Measurements from ENCODE around the gene HSD17B12. TPM values are rescaled to one million over a fixed set of nuclear protein-coding genes. Genes with fewer than 3 reads are reported as not detected.

The HSD17B12 gene
- total RNA-seq, 1 donor from 2014 or later, result 84.9 TPM

GRCh38 chr11:43708776-43709175, 28.2 kb downstream of the HSD17B12 start:
- no peak overlapping the region for H3K27ac Mint-ChIP-seq
- no peak overlapping the region for H3K4me3 Mint-ChIP-seq (ENCODE audit: low read depth)
- peak; percentile 19 for TF ChIP-seq CTCF (IDR thresholded peaks at IDR 0.05; ENCODE audit: unreplicated experiment)
- H3K9me3 Mint-ChIP-seq (ENCODE audit: low read depth), result peaks cover 4% of the 10 kb centered on the region
- H3K4me1 Mint-ChIP-seq (ENCODE audit: low read depth), result no peaks in the 10 kb centered on the region
- no peaks in the 10 kb centered on the region for H3K27me3 Mint-ChIP-seq
- peaks cover 13% of the 10 kb centered on the region for H3K36me3 Mint-ChIP-seq (ENCODE audit: insufficient read depth)
- DNase-seq (ENCODE audit: low spot score, unreplicated experiment), result no peak

GRCh38 chr11:43709689-43710088, 29.2 kb downstream of the HSD17B12 start:
- Mint-ChIP-seq H3K9me3 (ENCODE audit: low read depth) (peaks cover 4% of the 10 kb centered on the region), H3K36me3 (ENCODE audit: insufficient read depth) (peaks cover 12% of the 10 kb centered on the region), H3K27me3 (no peaks in the 10 kb centered on the region), H3K27ac (no peak overlapping the region), H3K4me1 (ENCODE audit: low read depth) (no peaks in the 10 kb centered on the region), H3K4me3 (ENCODE audit: low read depth) (no peak overlapping the region)
- TF ChIP-seq CTCF (IDR thresholded peaks at IDR 0.05; ENCODE audit: unreplicated experiment), result no peak
- no peak for DNase-seq (ENCODE audit: low spot score, unreplicated experiment)

- Mint-ChIP-seq H3K27ac (no peak overlapping the region), H3K36me3 (ENCODE audit: insufficient read depth) (peaks cover 15% of the 10 kb centered on the region), H3K27me3 (no peaks in the 10 kb centered on the region), H3K9me3 (ENCODE audit: low read depth) (peaks cover 4% of the 10 kb centered on the region), H3K4me3 (ENCODE audit: low read depth) (no peak overlapping the region), H3K4me1 (ENCODE audit: low read depth) (no peaks in the 10 kb centered on the region)
- no peak for DNase-seq (ENCODE audit: low spot score, unreplicated experiment)
- TF ChIP-seq CTCF (IDR thresholded peaks at IDR 0.05; ENCODE audit: unreplicated experiment), result no peak
These were observed 32.1 kb downstream of the HSD17B12 start for GRCh38 chr11:43712676-43713075.

- no peak for TF ChIP-seq CTCF (IDR thresholded peaks at IDR 0.05; ENCODE audit: unreplicated experiment)
- no peak for DNase-seq (ENCODE audit: low spot score, unreplicated experiment)
- Mint-ChIP-seq H3K27me3 (no peaks in the 10 kb centered on the region), H3K27ac (no peak overlapping the region), H3K9me3 (ENCODE audit: low read depth) (peaks cover 6% of the 10 kb centered on the region), H3K4me3 (ENCODE audit: low read depth) (no peak overlapping the region), H3K4me1 (ENCODE audit: low read depth) (peaks cover 6% of the 10 kb centered on the region), H3K36me3 (ENCODE audit: insufficient read depth) (peaks cover 26% of the 10 kb centered on the region)
These were observed 37.8 kb downstream of the HSD17B12 start for GRCh38 chr11:43718373-43718772.

- TF ChIP-seq CTCF (IDR thresholded peaks at IDR 0.05; ENCODE audit: unreplicated experiment), result no peak
- H3K36me3 Mint-ChIP-seq (ENCODE audit: insufficient read depth), result peaks cover 17% of the 10 kb centered on the region
- DNase-seq (ENCODE audit: low spot score, unreplicated experiment), result no peak
- H3K4me1 Mint-ChIP-seq (ENCODE audit: low read depth), result peaks cover 9% of the 10 kb centered on the region
- no peak overlapping the region for H3K4me3 Mint-ChIP-seq (ENCODE audit: low read depth)
- H3K9me3 Mint-ChIP-seq (ENCODE audit: low read depth), result peaks cover 1% of the 10 kb centered on the region
- H3K27me3 Mint-ChIP-seq, result no peaks in the 10 kb centered on the region
- peak overlapping the region; percentile 22 for H3K27ac Mint-ChIP-seq
These were observed 43.1 kb downstream of the HSD17B12 start for GRCh38 chr11:43723617-43724016.

Measured in progenitor cell of endocrine pancreas (in vitro differentiated cells).